Measurements from ENCODE around the gene SLC6A17.

SLC6A17 gene

GRCh38 chr1:110210604-110211495 lies 60.6 kb downstream of the SLC6A17 start:
- TF ChIP-seq OSR1 (CRISPR knock-in tag; IDR thresholded peaks at IDR 0.05) (no peak), ZFP30 (CRISPR knock-in tag; IDR thresholded peaks at IDR 0.05) (no peak), GLIS3 (CRISPR knock-in tag; IDR thresholded peaks at IDR 0.05) (no peak), TSHZ2 (CRISPR knock-in tag; IDR thresholded peaks at IDR 0.05) (no peak), CSDC2 (CRISPR knock-in tag; IDR thresholded peaks at IDR 0.05) (no peak), BACH2 (CRISPR knock-in tag; IDR thresholded peaks at IDR 0.05; ENCODE audit: borderline replicate concordance) (no peak), PATZ1 (CRISPR knock-in tag; IDR thresholded peaks at IDR 0.05; ENCODE audit: borderline replicate concordance) (no peak), POU6F1 (CRISPR knock-in tag; IDR thresholded peaks at IDR 0.05; ENCODE audit: borderline replicate concordance, low read depth) (no peak), ZC3H10 (CRISPR knock-in tag; IDR thresholded peaks at IDR 0.05) (no peak), ARNTL (CRISPR knock-in tag; IDR thresholded peaks at IDR 0.05; ENCODE audit: borderline replicate concordance, low read depth) (no peak), TCF4 (CRISPR knock-in tag; IDR thresholded peaks at IDR 0.05; ENCODE audit: borderline replicate concordance) (no peak), ZNF565 (CRISPR knock-in tag; conservative IDR thresholded peaks at IDR 0.05; ENCODE audit: low read depth) (no peak), ZNF70 (CRISPR knock-in tag; IDR thresholded peaks at IDR 0.05) (no peak), ISL1 (CRISPR knock-in tag; IDR thresholded peaks at IDR 0.05) (no peak), PPARA (CRISPR knock-in tag; IDR thresholded peaks at IDR 0.05; ENCODE audit: borderline replicate concordance) (no peak), CSRNP3 (CRISPR knock-in tag; IDR thresholded peaks at IDR 0.05) (no peak), CREB5 (CRISPR knock-in tag; IDR thresholded peaks at IDR 0.05; ENCODE audit: low read depth) (no peak), RARB (CRISPR knock-in tag; IDR thresholded peaks at IDR 0.05) (no peak), ZFP3 (CRISPR knock-in tag; IDR thresholded peaks at IDR 0.05) (no peak)
- peak; percentile 15 for ATAC-seq

- no peak for ATAC-seq
- no peak for TF ChIP-seq CSDC2 (CRISPR knock-in tag; IDR thresholded peaks at IDR 0.05)
- no peak for TF ChIP-seq TOX (CRISPR knock-in tag; IDR thresholded peaks at IDR 0.05; ENCODE audit: borderline replicate concordance)
- TF ChIP-seq TSHZ2 (CRISPR knock-in tag; IDR thresholded peaks at IDR 0.05) = no peak
- TF ChIP-seq PATZ1 (CRISPR knock-in tag; IDR thresholded peaks at IDR 0.05; ENCODE audit: borderline replicate concordance) = no peak
- no peak for TF ChIP-seq ZNF8 (CRISPR knock-in tag; IDR thresholded peaks at IDR 0.05)
- TF ChIP-seq BACH2 (CRISPR knock-in tag; IDR thresholded peaks at IDR 0.05; ENCODE audit: borderline replicate concordance) = no peak
- TF ChIP-seq POU6F1 (CRISPR knock-in tag; IDR thresholded peaks at IDR 0.05; ENCODE audit: borderline replicate concordance, low read depth) = no peak
- TF ChIP-seq GLIS3 (CRISPR knock-in tag; IDR thresholded peaks at IDR 0.05) = no peak
- no peak for TF ChIP-seq ZFP3 (CRISPR knock-in tag; IDR thresholded peaks at IDR 0.05)
- TF ChIP-seq ZNF70 (CRISPR knock-in tag; IDR thresholded peaks at IDR 0.05) = no peak
- TF ChIP-seq ISL1 (CRISPR knock-in tag; IDR thresholded peaks at IDR 0.05) = no peak
These were observed 61.3 kb downstream of the SLC6A17 start for GRCh38 chr1:110211496-110212168.
